OCI-LY1 (cell line): ENCODE results near the gene NACC1.

Experiments used
- EZH2 ChIP-seq: fragments of 200-600 bp; sonication (generic), shearing (Covaris generic); IDR thresholded peaks from 2 replicates; pipeline ENCODE4 v1.8.0; 2017; ENCODE audit warnings: borderline replicate concordance, mixed run types, mild to moderate bottlenecking, antibody characterized with exemption, low read length, moderate library complexity, mixed read lengths
- TF ChIP-seq, protein P1 (sequence below): fragments of 200-600 bp; sonication (generic), shearing (Covaris generic); IDR thresholded peaks from 2 replicates; pipeline ENCODE4 v1.5.1; 2017; ENCODE audit warnings: mild to moderate bottlenecking, antibody characterized with exemption, low read length, moderate library complexity, mixed read lengths

DNA sequence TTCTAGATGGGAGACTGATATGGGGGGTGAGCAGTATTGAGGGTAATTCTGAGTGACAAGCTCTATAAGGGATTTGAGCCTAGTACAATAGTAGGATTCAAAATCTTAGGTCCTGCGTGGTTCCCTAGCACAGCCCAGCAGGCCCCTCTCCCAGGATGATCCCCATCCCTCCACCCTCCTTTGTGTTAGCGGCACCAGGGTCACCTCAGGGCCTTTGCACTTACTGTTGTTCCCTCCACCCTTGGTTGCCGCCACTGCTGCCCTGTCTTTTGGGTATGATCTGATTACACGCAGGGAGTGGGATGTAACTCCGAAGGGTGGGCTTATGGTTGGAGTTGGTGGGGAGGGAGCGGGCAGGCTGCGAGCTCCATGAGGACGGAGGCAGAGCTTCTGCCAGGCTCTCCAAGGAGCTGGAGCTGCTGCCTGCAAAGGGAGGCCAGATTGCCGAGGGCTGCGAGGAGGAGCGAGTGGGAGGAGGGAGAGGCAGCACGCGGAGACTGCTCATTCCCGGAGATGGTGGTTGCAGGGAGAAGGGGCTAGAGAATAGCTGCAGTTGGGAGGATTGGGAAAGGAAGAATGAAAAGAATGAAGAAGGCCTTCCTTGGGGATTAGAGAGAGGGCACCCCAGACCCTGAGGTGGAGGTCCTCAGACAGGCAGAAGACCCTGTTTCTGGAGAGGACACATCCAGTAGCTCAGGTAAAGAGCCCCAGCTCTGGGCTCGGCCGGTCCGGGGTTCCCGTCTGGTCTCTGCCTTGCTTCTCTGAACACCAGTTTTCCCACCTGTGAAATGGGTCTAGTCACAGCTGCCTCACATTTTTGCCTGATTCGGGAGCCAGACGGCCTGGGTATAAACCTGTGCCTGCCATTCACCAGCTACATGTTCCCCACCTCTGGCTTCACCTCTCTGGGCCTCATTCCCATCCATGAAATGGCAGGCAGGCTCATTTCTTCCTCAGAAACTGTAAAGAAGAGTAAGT lies 5.2 kb downstream of the NACC1 start:
- TF ChIP-seq, protein P1, sequence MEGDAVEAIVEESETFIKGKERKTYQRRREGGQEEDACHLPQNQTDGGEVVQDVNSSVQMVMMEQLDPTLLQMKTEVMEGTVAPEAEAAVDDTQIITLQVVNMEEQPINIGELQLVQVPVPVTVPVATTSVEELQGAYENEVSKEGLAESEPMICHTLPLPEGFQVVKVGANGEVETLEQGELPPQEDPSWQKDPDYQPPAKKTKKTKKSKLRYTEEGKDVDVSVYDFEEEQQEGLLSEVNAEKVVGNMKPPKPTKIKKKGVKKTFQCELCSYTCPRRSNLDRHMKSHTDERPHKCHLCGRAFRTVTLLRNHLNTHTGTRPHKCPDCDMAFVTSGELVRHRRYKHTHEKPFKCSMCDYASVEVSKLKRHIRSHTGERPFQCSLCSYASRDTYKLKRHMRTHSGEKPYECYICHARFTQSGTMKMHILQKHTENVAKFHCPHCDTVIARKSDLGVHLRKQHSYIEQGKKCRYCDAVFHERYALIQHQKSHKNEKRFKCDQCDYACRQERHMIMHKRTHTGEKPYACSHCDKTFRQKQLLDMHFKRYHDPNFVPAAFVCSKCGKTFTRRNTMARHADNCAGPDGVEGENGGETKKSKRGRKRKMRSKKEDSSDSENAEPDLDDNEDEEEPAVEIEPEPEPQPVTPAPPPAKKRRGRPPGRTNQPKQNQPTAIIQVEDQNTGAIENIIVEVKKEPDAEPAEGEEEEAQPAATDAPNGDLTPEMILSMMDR = no peak
- TF ChIP-seq EZH2 = no peak
